ENCODE measurements around the gene SLC1A7.
A peak's percentile ranks its signal among the peaks of the same experiment; 100 is the strongest.

SLC1A7 gene

GRCh38 chr1:53115403-53116306 is 26.8 kb downstream of the SLC1A7 start:
- H3K4me3 ChIP-seq (ENCODE audit: extremely low read depth, insufficient read depth, low read length, poor library complexity, severe bottlenecking): no peak overlapping the region
- 54 to 61% methylated on average over 13 to 19 of the region's 20 CpGs for WGBS, 2 experiments (ENCODE audit: insufficient coverage in 2 of 2)
- peaks cover 19% of the 10 kb centered on the region for H3K9me3 ChIP-seq (ENCODE audit: control insufficient read depth, low read length)
- H3K27ac ChIP-seq (ENCODE audit: low read depth, low read length, severe bottlenecking): peak overlapping the region; percentile 29
- H3K36me3 ChIP-seq (ENCODE audit: control insufficient read depth, insufficient read depth, low read length): no peaks in the 10 kb centered on the region
- peaks cover 28% of the 10 kb centered on the region for H3K4me1 ChIP-seq (ENCODE audit: control insufficient read depth, insufficient read depth, low read length, poor library complexity, severe bottlenecking)

GRCh38 chr1:53114581-53115400 is 27.6 kb downstream of the SLC1A7 start:
- no peak overlapping the region for H3K27ac ChIP-seq (ENCODE audit: low read depth, low read length, severe bottlenecking)
- no peak overlapping the region for H3K4me3 ChIP-seq (ENCODE audit: extremely low read depth, insufficient read depth, low read length, poor library complexity, severe bottlenecking)
- 94 to 99% methylated on average over 15 to 18 of the region's 24 CpGs for WGBS, 2 experiments (ENCODE audit: insufficient coverage in 2 of 2)
- H3K36me3 ChIP-seq (ENCODE audit: control insufficient read depth, insufficient read depth, low read length): no peaks in the 10 kb centered on the region
- peaks cover 28% of the 10 kb centered on the region for H3K4me1 ChIP-seq (ENCODE audit: control insufficient read depth, insufficient read depth, low read length, poor library complexity, severe bottlenecking)
- H3K9me3 ChIP-seq (ENCODE audit: control insufficient read depth, low read length): peaks cover 21% of the 10 kb centered on the region

GRCh38 chr1:53114090-53114489 is 28.3 kb downstream of the SLC1A7 start:
- 97 to 98% methylated on average over 5 of the region's 6 CpGs for WGBS, 2 experiments (ENCODE audit: insufficient coverage in 2 of 2)
- no peak overlapping the region for H3K27ac ChIP-seq (ENCODE audit: low read depth, low read length, severe bottlenecking)
- H3K36me3 ChIP-seq (ENCODE audit: control insufficient read depth, insufficient read depth, low read length): no peaks in the 10 kb centered on the region
- peaks cover 32% of the 10 kb centered on the region for H3K4me1 ChIP-seq (ENCODE audit: control insufficient read depth, insufficient read depth, low read length, poor library complexity, severe bottlenecking)
- H3K9me3 ChIP-seq (ENCODE audit: control insufficient read depth, low read length): peaks cover 21% of the 10 kb centered on the region
- H3K4me3 ChIP-seq (ENCODE audit: extremely low read depth, insufficient read depth, low read length, poor library complexity, severe bottlenecking): no peak overlapping the region

GRCh38 chr1:53112861-53113260 is 29.6 kb downstream of the SLC1A7 start:
- H3K27ac ChIP-seq (ENCODE audit: low read depth, low read length, severe bottlenecking): peak overlapping the region; percentile 75
- peaks cover 39% of the 10 kb centered on the region for H3K4me1 ChIP-seq (ENCODE audit: control insufficient read depth, insufficient read depth, low read length, poor library complexity, severe bottlenecking)
- H3K9me3 ChIP-seq (ENCODE audit: control insufficient read depth, low read length): peaks cover 21% of the 10 kb centered on the region
- no peak overlapping the region for H3K4me3 ChIP-seq (ENCODE audit: extremely low read depth, insufficient read depth, low read length, poor library complexity, severe bottlenecking)
- no peaks in the 10 kb centered on the region for H3K36me3 ChIP-seq (ENCODE audit: control insufficient read depth, insufficient read depth, low read length)
- 70 to 86% methylated on average over 2 of the region's 4 CpGs for WGBS, 2 experiments (ENCODE audit: insufficient coverage in 2 of 2)

GRCh38 chr1:53112271-53112774 is 30.1 kb downstream of the SLC1A7 start:
- peak overlapping the region; percentile 75 for H3K27ac ChIP-seq (ENCODE audit: low read depth, low read length, severe bottlenecking)

GRCh38 chr1:53111693-53112092 is 30.7 kb downstream of the SLC1A7 start:
- no peak overlapping the region for H3K4me3 ChIP-seq (ENCODE audit: extremely low read depth, insufficient read depth, low read length, poor library complexity, severe bottlenecking)
- peak overlapping the region; percentile 4 for H3K27ac ChIP-seq (ENCODE audit: low read depth, low read length, severe bottlenecking)
- H3K4me1 ChIP-seq (ENCODE audit: control insufficient read depth, insufficient read depth, low read length, poor library complexity, severe bottlenecking): peaks cover 45% of the 10 kb centered on the region
- 80 to 86% methylated on average over 1 to 5 of the region's 5 CpGs for WGBS, 2 experiments (ENCODE audit: insufficient coverage in 2 of 2)
- no peaks in the 10 kb centered on the region for H3K36me3 ChIP-seq (ENCODE audit: control insufficient read depth, insufficient read depth, low read length)
- H3K9me3 ChIP-seq (ENCODE audit: control insufficient read depth, low read length): peaks cover 21% of the 10 kb centered on the region

More at GRCh38 chr1:53112271-53112774, 30.1 kb downstream of the SLC1A7 start:
- Histone ChIP-seq H3K4me1 (ENCODE audit: control insufficient read depth, insufficient read depth, low read length, poor library complexity, severe bottlenecking) (peaks cover 45% of the 10 kb centered on the region), H3K9me3 (ENCODE audit: control insufficient read depth, low read length) (peaks cover 21% of the 10 kb centered on the region), H3K36me3 (ENCODE audit: control insufficient read depth, insufficient read depth, low read length) (no peaks in the 10 kb centered on the region), H3K4me3 (ENCODE audit: extremely low read depth, insufficient read depth, low read length, poor library complexity, severe bottlenecking) (no peak overlapping the region)
- WGBS, 2 experiments (ENCODE audit: insufficient coverage in 2 of 2): 88 to 100% methylated on average over 1 to 2 of the region's 2 CpGs

- H3K9me3 ChIP-seq (ENCODE audit: control insufficient read depth, low read length): peaks cover 21% of the 10 kb centered on the region
- H3K27ac ChIP-seq (ENCODE audit: low read depth, low read length, severe bottlenecking): peak overlapping the region; percentile 4
- H3K4me3 ChIP-seq (ENCODE audit: extremely low read depth, insufficient read depth, low read length, poor library complexity, severe bottlenecking): no peak overlapping the region
- no peaks in the 10 kb centered on the region for H3K36me3 ChIP-seq (ENCODE audit: control insufficient read depth, insufficient read depth, low read length)
- peaks cover 41% of the 10 kb centered on the region for H3K4me1 ChIP-seq (ENCODE audit: control insufficient read depth, insufficient read depth, low read length, poor library complexity, severe bottlenecking)
- WGBS, 2 experiments (ENCODE audit: insufficient coverage in 2 of 2): 80% methylated on average over 7 to 10 of the region's 10 CpGs
These were observed 31.3 kb downstream of the SLC1A7 start for GRCh38 chr1:53111073-53111556.

GRCh38 chr1:53110370-53111072 is 31.9 kb downstream of the SLC1A7 start:
- WGBS, 2 experiments (ENCODE audit: insufficient coverage in 2 of 2): 86 to 92% methylated on average over 18 of the region's 18 CpGs
- Histone ChIP-seq H3K27ac (ENCODE audit: low read depth, low read length, severe bottlenecking) (no peak overlapping the region), H3K4me3 (ENCODE audit: extremely low read depth, insufficient read depth, low read length, poor library complexity, severe bottlenecking) (no peak overlapping the region), H3K9me3 (ENCODE audit: control insufficient read depth, low read length) (peaks cover 21% of the 10 kb centered on the region), H3K4me1 (ENCODE audit: control insufficient read depth, insufficient read depth, low read length, poor library complexity, severe bottlenecking) (peaks cover 39% of the 10 kb centered on the region), H3K36me3 (ENCODE audit: control insufficient read depth, insufficient read depth, low read length) (no peaks in the 10 kb centered on the region)

GRCh38 chr1:53108646-53109580 is 33.5 kb downstream of the SLC1A7 start:
- H3K4me1 ChIP-seq (ENCODE audit: control insufficient read depth, insufficient read depth, low read length, poor library complexity, severe bottlenecking): peaks cover 36% of the 10 kb centered on the region
- peaks cover 21% of the 10 kb centered on the region for H3K9me3 ChIP-seq (ENCODE audit: control insufficient read depth, low read length)
- H3K27ac ChIP-seq (ENCODE audit: low read depth, low read length, severe bottlenecking): no peak overlapping the region
- H3K36me3 ChIP-seq (ENCODE audit: control insufficient read depth, insufficient read depth, low read length): no peaks in the 10 kb centered on the region
- 93 to 95% methylated on average over 11 to 12 of the region's 14 CpGs for WGBS, 2 experiments (ENCODE audit: insufficient coverage in 2 of 2)
- H3K4me3 ChIP-seq (ENCODE audit: extremely low read depth, insufficient read depth, low read length, poor library complexity, severe bottlenecking): no peak overlapping the region
